ENCODE measurements around the gene MAB21L3. TPM values are rescaled to one million over a fixed set of nuclear protein-coding genes. Genes with fewer than 3 reads are reported as not detected.

The MAB21L3 gene
- total RNA-seq, 1 donor from 2014 or later: 0.21 TPM

- H3K27me3 ChIP-seq (ENCODE audit: control insufficient read depth, insufficient read depth, low read length): no peaks in the 10 kb centered on the region
- no peaks in the 10 kb centered on the region for H3K36me3 ChIP-seq (ENCODE audit: control insufficient read depth, insufficient read depth, low read length)
- no peak for TF ChIP-seq CTCF (IDR thresholded peaks at IDR 0.05; ENCODE audit: insufficient read depth, low read length, poor library complexity, severe bottlenecking)
- no peak for DNase-seq (ENCODE audit: low read depth)
- H3K4me3 ChIP-seq (ENCODE audit: low read depth, low read length): no peak overlapping the region
These were observed 52.3 kb downstream of the MAB21L3 start for GRCh38 chr1:116163533-116163932.

GRCh38 chr1:116164150-116164549 is 53.0 kb downstream of the MAB21L3 start:
- no peak overlapping the region for H3K4me3 ChIP-seq (ENCODE audit: low read depth, low read length)

DNA sequence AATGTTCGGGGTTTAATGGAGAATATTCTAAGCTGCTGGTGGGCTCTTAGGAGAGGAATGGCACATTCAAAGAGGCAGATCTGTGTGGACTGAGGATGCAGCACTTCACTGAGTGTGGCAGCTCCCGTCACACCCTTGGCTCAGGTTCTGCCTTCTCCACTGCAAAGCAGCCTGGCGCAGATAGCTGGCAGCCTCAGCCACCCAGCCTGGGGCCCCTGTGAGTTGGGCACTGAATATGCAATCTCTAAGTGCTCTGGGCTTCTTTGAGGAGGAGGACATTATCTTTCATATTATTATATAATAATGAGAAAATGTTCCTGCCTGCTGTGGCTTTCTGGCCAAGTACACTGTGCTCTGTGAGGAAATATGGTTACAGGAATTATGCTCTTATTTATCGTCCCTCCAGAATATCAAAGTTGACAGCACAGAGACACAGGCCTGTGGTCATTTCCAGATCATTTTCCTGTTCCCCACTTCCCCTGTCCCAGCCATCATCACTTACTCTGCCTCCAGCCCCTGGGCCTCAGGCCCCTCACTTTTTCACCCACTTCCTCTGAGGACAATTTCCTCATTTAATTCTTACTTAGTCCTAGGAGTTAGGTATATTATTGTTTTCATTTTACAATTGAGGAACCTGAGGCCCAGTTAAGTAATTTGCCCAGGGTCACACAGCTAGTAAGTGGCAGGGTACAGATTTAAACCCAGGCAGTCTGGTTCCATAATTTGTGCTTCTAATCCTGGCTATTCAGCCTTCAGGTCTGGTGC is 53.6 kb downstream of the MAB21L3 start:
- Histone ChIP-seq H3K4me3 (ENCODE audit: low read depth, low read length) (no peak overlapping the region), H3K27me3 (ENCODE audit: control insufficient read depth, insufficient read depth, low read length) (no peaks in the 10 kb centered on the region), H3K36me3 (ENCODE audit: control insufficient read depth, insufficient read depth, low read length) (no peaks in the 10 kb centered on the region)
- DNase-seq (ENCODE audit: low read depth): no peak
- no peak for TF ChIP-seq CTCF (IDR thresholded peaks at IDR 0.05; ENCODE audit: insufficient read depth, low read length, poor library complexity, severe bottlenecking)

More at GRCh38 chr1:116164150-116164549, 53.0 kb downstream of the MAB21L3 start:
- DNase-seq (ENCODE audit: low read depth): no peak
- no peak for TF ChIP-seq CTCF (IDR thresholded peaks at IDR 0.05; ENCODE audit: insufficient read depth, low read length, poor library complexity, severe bottlenecking)
- Histone ChIP-seq H3K27me3 (ENCODE audit: control insufficient read depth, insufficient read depth, low read length) (no peaks in the 10 kb centered on the region), H3K36me3 (ENCODE audit: control insufficient read depth, insufficient read depth, low read length) (no peaks in the 10 kb centered on the region)

GRCh38 chr1:116165572-116165971 is 54.4 kb downstream of the MAB21L3 start:
- Histone ChIP-seq H3K36me3 (ENCODE audit: control insufficient read depth, insufficient read depth, low read length) (no peaks in the 10 kb centered on the region), H3K27me3 (ENCODE audit: control insufficient read depth, insufficient read depth, low read length) (no peaks in the 10 kb centered on the region), H3K4me3 (ENCODE audit: low read depth, low read length) (no peak overlapping the region)
- DNase-seq (ENCODE audit: low read depth): no peak
- no peak for TF ChIP-seq CTCF (IDR thresholded peaks at IDR 0.05; ENCODE audit: insufficient read depth, low read length, poor library complexity, severe bottlenecking)

DNA sequence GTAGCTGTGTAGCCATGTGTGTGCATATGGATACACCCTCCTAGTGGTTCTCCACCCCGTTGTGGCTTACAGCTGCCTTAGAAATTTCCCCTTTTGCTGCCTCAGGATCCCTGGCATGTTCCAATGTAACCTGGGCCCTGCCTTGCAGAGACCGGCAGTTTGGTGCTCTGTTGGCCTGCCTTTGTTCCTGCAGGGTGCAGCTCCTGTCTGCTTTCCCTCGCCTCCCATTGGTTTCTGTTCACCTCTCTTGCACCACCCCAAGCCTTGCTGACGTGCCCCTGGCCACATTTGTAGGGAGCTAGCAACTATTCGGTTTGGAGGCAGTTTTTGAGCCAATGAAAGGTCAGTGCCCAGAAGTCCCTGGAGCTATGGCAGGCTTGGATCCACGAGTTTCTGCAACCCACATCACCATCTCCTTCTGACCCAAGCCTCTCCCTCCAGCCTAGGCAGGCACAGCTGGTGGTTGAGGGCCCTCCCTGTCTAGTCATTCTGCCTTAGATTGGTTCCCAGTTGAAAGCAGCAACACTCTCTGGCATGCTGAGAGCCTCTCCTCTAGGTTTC is 54.9 kb downstream of the MAB21L3 start:
- TF ChIP-seq CTCF (IDR thresholded peaks at IDR 0.05; ENCODE audit: insufficient read depth, low read length, poor library complexity, severe bottlenecking): no peak
- no peak for DNase-seq (ENCODE audit: low read depth)
- H3K27me3 ChIP-seq (ENCODE audit: control insufficient read depth, insufficient read depth, low read length): no peaks in the 10 kb centered on the region
- no peaks in the 10 kb centered on the region for H3K36me3 ChIP-seq (ENCODE audit: control insufficient read depth, insufficient read depth, low read length)
- H3K4me3 ChIP-seq (ENCODE audit: low read depth, low read length): no peak overlapping the region
